ENCODE measurements around the gene TIGIT.

TIGIT gene

DNA sequence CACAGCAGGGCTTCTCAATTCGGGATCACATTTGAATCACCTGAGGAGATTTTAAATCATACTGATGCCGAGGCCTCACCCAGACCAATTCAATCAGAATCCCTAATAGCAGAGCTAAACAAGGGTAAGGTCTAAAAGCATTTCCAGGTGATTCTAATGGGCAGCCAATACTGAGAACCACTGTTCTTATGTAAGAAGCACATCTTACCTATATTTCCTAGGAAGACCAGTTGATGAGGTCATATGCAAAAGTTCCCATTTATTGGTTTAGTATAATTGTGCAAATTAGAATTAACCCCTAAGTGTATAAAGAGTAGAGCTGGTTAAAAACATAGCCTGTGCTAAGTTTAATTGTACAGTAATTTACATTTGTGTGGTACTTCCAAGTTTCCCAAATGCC lies 2.1 kb downstream of the TIGIT start:
- H3K4me3 ChIP-seq (ENCODE audit: low read depth, low read length) = no peak overlapping the region
- TF ChIP-seq, protein P1, sequence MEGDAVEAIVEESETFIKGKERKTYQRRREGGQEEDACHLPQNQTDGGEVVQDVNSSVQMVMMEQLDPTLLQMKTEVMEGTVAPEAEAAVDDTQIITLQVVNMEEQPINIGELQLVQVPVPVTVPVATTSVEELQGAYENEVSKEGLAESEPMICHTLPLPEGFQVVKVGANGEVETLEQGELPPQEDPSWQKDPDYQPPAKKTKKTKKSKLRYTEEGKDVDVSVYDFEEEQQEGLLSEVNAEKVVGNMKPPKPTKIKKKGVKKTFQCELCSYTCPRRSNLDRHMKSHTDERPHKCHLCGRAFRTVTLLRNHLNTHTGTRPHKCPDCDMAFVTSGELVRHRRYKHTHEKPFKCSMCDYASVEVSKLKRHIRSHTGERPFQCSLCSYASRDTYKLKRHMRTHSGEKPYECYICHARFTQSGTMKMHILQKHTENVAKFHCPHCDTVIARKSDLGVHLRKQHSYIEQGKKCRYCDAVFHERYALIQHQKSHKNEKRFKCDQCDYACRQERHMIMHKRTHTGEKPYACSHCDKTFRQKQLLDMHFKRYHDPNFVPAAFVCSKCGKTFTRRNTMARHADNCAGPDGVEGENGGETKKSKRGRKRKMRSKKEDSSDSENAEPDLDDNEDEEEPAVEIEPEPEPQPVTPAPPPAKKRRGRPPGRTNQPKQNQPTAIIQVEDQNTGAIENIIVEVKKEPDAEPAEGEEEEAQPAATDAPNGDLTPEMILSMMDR (IDR thresholded peaks at IDR 0.05; ENCODE audit: insufficient read depth, low read depth, low read length, missing control alignments) = no peak
- DNase-seq (ENCODE audit: low read depth) = no peak

GRCh38 chr3:114299421-114299820 lies 5.6 kb downstream of the TIGIT start:
- H3K4me3 ChIP-seq (ENCODE audit: low read depth, low read length) = no peak overlapping the region
- TF ChIP-seq, protein P1 (IDR thresholded peaks at IDR 0.05; ENCODE audit: insufficient read depth, low read depth, low read length, missing control alignments) = peak; percentile 43
- DNase-seq (ENCODE audit: low read depth) = peak; percentile 43

DNA sequence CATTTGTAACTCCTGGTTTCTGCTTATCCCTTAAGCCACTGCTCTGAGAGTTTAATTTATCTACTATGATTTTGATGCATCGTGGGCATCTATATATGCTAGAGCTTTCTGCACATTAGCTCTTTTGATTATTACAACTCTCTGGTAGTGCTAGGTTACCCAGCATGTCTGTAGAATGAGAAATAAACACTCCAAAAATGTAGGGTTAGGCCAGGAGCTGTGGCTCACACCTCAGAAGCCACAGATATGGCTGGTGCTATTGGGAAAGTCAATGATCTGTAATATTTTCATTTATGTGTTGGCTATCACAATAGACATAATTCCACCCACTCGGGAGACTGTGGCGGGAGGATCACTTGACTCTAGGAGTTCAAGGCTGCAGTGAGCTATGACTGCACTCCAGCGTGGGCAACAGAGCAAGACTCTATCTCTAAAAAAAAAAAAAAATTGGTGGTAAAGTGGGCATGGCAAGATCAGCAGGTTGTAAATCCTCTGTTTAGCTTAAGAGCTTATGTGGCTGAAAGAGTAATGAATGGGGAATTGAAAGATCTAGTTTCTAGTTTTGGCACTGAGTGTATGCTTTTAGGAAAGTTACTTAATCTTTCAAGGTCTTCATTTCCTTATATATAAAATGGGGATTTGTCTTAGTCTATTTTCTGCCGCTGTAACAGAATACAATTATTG lies 6.3 kb downstream of the TIGIT start:
- no peak overlapping the region for H3K4me3 ChIP-seq (ENCODE audit: low read depth, low read length)
- TF ChIP-seq, protein P1 (IDR thresholded peaks at IDR 0.05; ENCODE audit: insufficient read depth, low read depth, low read length, missing control alignments) = no peak
- DNase-seq (ENCODE audit: low read depth) = peak; percentile 29

- H3K4me3 ChIP-seq (ENCODE audit: low read depth, low read length) = peak overlapping the region; percentile 39
- DNase-seq (ENCODE audit: low read depth) = peak; percentile 77
Measured at GRCh38 chr3:114307222-114307830, 13.5 kb downstream of the TIGIT start.

DNA sequence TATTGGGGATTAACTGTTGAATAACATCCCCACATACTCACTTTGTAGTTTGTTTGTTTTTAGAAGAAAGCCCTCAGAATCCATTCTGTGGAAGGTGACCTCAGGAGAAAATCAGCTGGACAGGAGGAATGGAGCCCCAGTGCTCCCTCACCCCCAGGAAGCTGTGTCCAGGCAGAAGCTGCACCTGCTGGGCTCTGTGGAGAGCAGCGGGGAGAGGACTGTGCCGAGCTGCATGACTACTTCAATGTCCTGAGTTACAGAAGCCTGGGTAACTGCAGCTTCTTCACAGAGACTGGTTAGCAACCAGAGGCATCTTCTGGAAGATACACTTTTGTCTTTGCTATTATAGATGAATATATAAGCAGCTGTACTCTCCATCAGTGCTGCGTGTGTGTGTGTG lies 14.0 kb downstream of the TIGIT start:
- H3K4me3 ChIP-seq (ENCODE audit: low read depth, low read length) = peak overlapping the region; percentile 39
- peak; percentile 42 for DNase-seq (ENCODE audit: low read depth)
- TF ChIP-seq, protein P1 (IDR thresholded peaks at IDR 0.05; ENCODE audit: insufficient read depth, low read depth, low read length, missing control alignments) = no peak

More at GRCh38 chr3:114307222-114307830, 13.5 kb downstream of the TIGIT start:
- TF ChIP-seq, protein P1 (IDR thresholded peaks at IDR 0.05; ENCODE audit: insufficient read depth, low read depth, low read length, missing control alignments) = no peak

GRCh38 chr3:114308377-114308776 lies 14.5 kb downstream of the TIGIT start:
- peak overlapping the region; percentile 39 for H3K4me3 ChIP-seq (ENCODE audit: low read depth, low read length)
- TF ChIP-seq, protein P1 (IDR thresholded peaks at IDR 0.05; ENCODE audit: insufficient read depth, low read depth, low read length, missing control alignments) = no peak
- DNase-seq (ENCODE audit: low read depth) = peak; percentile 28
